ENCODE measurements around the gene TRMT112. TPM values are rescaled to one million over a fixed set of nuclear protein-coding genes. Genes with fewer than 3 reads are reported as not detected.
A peak's percentile ranks its signal among the peaks of the same experiment; 100 is the strongest.

TRMT112 gene
- total and polyA plus RNA-seq, 2 of the 8 experiments (the other 6 are each of a cell fraction or from before 2014, with no cell fraction given), result 300 to 650 TPM

DNA sequence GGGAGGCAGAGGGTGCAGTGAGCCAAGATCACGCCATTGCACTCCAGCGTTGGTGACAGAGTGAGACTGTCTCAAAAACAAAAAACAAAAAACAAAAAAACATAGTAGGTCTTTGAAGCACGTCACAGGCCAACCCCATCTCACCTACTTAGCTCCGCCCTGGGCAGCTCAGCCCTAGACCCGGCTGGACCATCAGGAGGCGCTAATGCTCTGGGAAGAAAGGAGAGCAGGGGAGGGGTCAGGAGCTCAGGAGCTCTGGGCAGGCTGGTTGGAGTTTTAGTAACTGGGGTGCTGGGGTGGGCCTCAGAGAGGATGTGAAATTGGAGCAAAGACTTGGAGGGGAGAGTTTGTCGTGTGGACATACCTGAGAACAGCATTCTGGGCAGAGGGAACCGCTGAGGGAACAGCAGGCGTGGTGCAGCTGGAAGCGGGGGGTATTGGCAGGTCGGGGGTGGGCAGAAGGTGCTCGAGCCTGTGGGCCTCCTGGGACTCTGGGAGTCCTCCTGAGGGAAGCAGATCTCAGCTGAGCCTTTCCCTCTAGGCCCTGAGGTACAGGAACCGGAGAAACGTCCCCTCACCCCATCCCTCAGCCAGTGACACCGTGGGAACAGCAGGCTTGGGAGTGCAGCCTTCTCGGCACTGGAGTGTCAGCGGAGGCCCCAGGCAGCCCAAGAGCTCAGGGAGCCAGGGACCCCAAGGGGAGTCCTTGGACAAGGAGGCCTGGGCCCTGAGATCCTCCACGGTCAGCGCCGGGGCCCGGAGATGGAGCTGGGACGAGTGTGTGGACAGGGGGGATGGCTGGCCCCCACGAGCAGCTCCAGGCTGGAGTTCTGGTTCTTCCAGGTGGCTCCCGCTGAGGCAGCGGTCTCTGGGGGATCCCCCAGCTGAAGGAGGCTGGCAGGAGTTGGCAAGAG is 39.4 kb upstream of the TRMT112 start:
- no peak overlapping the region for H3K9ac ChIP-seq (replicated peaks in 1 of 4; ENCODE audit: extremely low read depth in 1 of 4, low read depth in 3 of 4, low read length in 3 of 4)
- ChIA-PET POLR2A (ENCODE audit: partially characterized antibody) (interaction anchor here (0.5 to 6.2 kb wide), 11 partner anchors 8 to 506 kb away, joined by 3 to 47 read pairs (median 3); partner anchors contain the start of genes ESRRA, PRDX5 and TRMT112), CTCF (ENCODE audit: partially characterized antibody) (interaction anchor here (0.7 to 37.6 kb wide), 53 partner anchors 8 to 1938 kb away, joined by 3 to 614 read pairs (median 5); partner anchors contain the start of genes CATSPERZ, CCDC88B, ESRRA and NUDT22)
- H4K91ac ChIP-seq (replicated peaks; ENCODE audit: insufficient read length, low read length), result peak overlapping the region; percentile 52
- no peak overlapping the region for H3K4ac ChIP-seq (replicated peaks; ENCODE audit: insufficient read length, low read depth, low read length)
- FAIRE-seq, result peak; percentile 77
- no peak overlapping the region for H2AK5ac ChIP-seq (ENCODE audit: low read depth, low read length)
- H3K23ac ChIP-seq (ENCODE audit: insufficient read length), result no peak overlapping the region
- no peak overlapping the region for H3K14ac ChIP-seq (ENCODE audit: insufficient read length)
- H3K36me3 ChIP-seq (ENCODE audit: control insufficient read depth in 2 of 4, insufficient read depth in 4 of 4, low read length in 3 of 4), result peaks cover 0 to 4% (median 0%) of the 10 kb centered on the region in 4 experiments; a peak in 2 of 8 replicates
- WGBS, 2 experiments (ENCODE audit: extremely low coverage in 1 of 2, insufficient coverage in 1 of 2, insufficient read length in 1 of 2, insufficient replicate concordance in 2 of 2, low coverage in 1 of 2, low lambda C conversion rate in 2 of 2, missing lambda C conversion rate in 1 of 2), result 67% methylated on average over 25 of the region's 25 CpGs; no CpG with 5 or more reads in 1 of the 2 experiments
- peak overlapping the region; percentile 71 for H3K18ac ChIP-seq (ENCODE audit: extremely low read depth, low read length)
- H2BK12ac ChIP-seq (ENCODE audit: low read depth, low read length), result peak overlapping the region; percentile 88; the same call in 1 of the 2 replicates
- no peaks in the 10 kb centered on the region for H3K9me3 ChIP-seq (ENCODE audit: insufficient read depth in 2 of 2, low read depth in 1 of 2, low read length in 1 of 2)
- H3K4me1 ChIP-seq (replicated peaks in 1 of 4; ENCODE audit: control insufficient read depth in 3 of 4, insufficient read depth in 4 of 4, low read length in 3 of 4), result peaks cover 0 to 39% (median 30%) of the 10 kb centered on the region in 4 experiments; a peak in 6 of 7 replicates
- H2AFZ ChIP-seq (ENCODE audit: low read length), result no peak overlapping the region
- peaks cover 7% of the 10 kb centered on the region; the same call in 1 of the 2 replicates for H3K23me2 ChIP-seq (ENCODE audit: low read depth, low read length)
- 0 out of 2 replicates have a peak overlapping the region, but pooled peaks have one; percentile 3 for H2BK20ac ChIP-seq (ENCODE audit: low read length)
- no peak overlapping the region for H4K5ac ChIP-seq (ENCODE audit: insufficient read length, low read depth, low read length)
- H2BK15ac ChIP-seq (ENCODE audit: low read length), result peak overlapping the region; percentile 19; the same call in 1 of the 2 replicates
- no peaks in the 10 kb centered on the region for H3K79me1 ChIP-seq (ENCODE audit: low read depth, low read length)
- H2BK120ac ChIP-seq (replicated peaks; ENCODE audit: low read depth, low read length), result no peak overlapping the region
- H3K79me2 ChIP-seq (ENCODE audit: control insufficient read depth in 1 of 2, insufficient read depth in 2 of 2, low read length in 2 of 2), result no peaks in the 10 kb centered on the region
- H2BK5ac ChIP-seq (ENCODE audit: low read depth, low read length), result peak overlapping the region; percentile 71
- H3K27me3 ChIP-seq (replicated peaks in 1 of 4; ENCODE audit: control insufficient read depth in 3 of 4, extremely low read depth in 1 of 4, insufficient read depth in 3 of 4, low read length in 3 of 4), result no peaks in the 10 kb centered on the region
- DNase-seq (ENCODE audit: low read depth in 1 of 2, low spot score in 2 of 2), result peak in 1 of 2 experiments; percentile 91
- H3K56ac ChIP-seq (replicated peaks; ENCODE audit: insufficient read length, low read depth, low read length), result no peak overlapping the region
- peaks cover 0 to 1% of the 10 kb centered on the region in 2 experiments for H4K20me1 ChIP-seq (replicated peaks in 1 of 2; ENCODE audit: control insufficient read depth in 1 of 2, insufficient read depth in 2 of 2, low read length in 2 of 2)
- H3K4me3 ChIP-seq (ENCODE audit: extremely low read depth in 1 of 4, insufficient read depth in 2 of 4, low read depth in 3 of 4, low read length in 4 of 4), result no peak overlapping the region
- no peak overlapping the region; the same call in 1 of the 2 replicates for H4K8ac ChIP-seq (ENCODE audit: extremely low read depth, insufficient read depth, low read length)
- no peak overlapping the region for H3K4me2 ChIP-seq (ENCODE audit: insufficient read depth in 1 of 2, low read depth in 2 of 2, low read length in 2 of 2)
- H3K27ac ChIP-seq (ENCODE audit: low read depth, low read length), result no peak overlapping the region
- no peak for TF ChIP-seq GTF2F1 (IDR thresholded peaks at IDR 0.05; ENCODE audit: borderline replicate concordance, low read depth, low read length)
- TF ChIP-seq RAD21 (IDR thresholded peaks at IDR 0.05 in 1 of 2, conservative IDR thresholded peaks at IDR 0.05 in 1 of 2; ENCODE audit: low read depth in 2 of 2, low read length in 2 of 2), result peak; percentile 77 to 87
- TF ChIP-seq CBX8 (IDR thresholded peaks at IDR 0.05; ENCODE audit: borderline replicate concordance, low read depth, low read length), result no peak
- TF ChIP-seq, protein P1, sequence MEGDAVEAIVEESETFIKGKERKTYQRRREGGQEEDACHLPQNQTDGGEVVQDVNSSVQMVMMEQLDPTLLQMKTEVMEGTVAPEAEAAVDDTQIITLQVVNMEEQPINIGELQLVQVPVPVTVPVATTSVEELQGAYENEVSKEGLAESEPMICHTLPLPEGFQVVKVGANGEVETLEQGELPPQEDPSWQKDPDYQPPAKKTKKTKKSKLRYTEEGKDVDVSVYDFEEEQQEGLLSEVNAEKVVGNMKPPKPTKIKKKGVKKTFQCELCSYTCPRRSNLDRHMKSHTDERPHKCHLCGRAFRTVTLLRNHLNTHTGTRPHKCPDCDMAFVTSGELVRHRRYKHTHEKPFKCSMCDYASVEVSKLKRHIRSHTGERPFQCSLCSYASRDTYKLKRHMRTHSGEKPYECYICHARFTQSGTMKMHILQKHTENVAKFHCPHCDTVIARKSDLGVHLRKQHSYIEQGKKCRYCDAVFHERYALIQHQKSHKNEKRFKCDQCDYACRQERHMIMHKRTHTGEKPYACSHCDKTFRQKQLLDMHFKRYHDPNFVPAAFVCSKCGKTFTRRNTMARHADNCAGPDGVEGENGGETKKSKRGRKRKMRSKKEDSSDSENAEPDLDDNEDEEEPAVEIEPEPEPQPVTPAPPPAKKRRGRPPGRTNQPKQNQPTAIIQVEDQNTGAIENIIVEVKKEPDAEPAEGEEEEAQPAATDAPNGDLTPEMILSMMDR (IDR thresholded peaks at IDR 0.05; ENCODE audit: control extremely low read depth in 1 of 3, insufficient read depth in 1 of 3, low read depth in 1 of 3, low read length in 3 of 3), result peak in 2 of 3 experiments; percentile 86 to 92; a peak in 3 of 4 replicates
- no peak for TF ChIP-seq TAF1 (IDR thresholded peaks at IDR 0.05; ENCODE audit: low read depth, low read length)
- TF ChIP-seq CREB1 (IDR thresholded peaks at IDR 0.05), result peak; percentile 64; the same call in 1 of the 2 replicates
- no peak for TF ChIP-seq KDM5A (IDR thresholded peaks at IDR 0.05; ENCODE audit: low read length)
